H1 (cell line): ENCODE data around the gene SRD5A3. TPM values are rescaled to one million over a fixed set of nuclear protein-coding genes. Genes with fewer than 3 reads are reported as not detected.

Source experiments
- CTCF ChIA-PET: fragments of 300-600 bp; sonication (Branson Sonifier 250); formaldehyde crosslinking; loops from one replicate; lab custom pipeline; 2021; ENCODE audit not compliant: partially characterized antibody; lab: Charles Lee
- POLR2A ChIA-PET: fragments of 300-600 bp; sonication (Branson Sonifier 250); formaldehyde crosslinking; loops from one replicate; lab custom pipeline; 2021; ENCODE audit warnings: inconsistent platforms; ENCODE audit not compliant: partially characterized antibody; lab: Charles Lee
- DNase-seq, 2 experiments: peaks; one replicate each; pipeline versions ENCODE4 v3.0.0 to v3.0.0-alpha.2; 2010 to 2022; ENCODE audit warnings: low spot score in 2 of 2, low read depth in 1 of 2, mixed read lengths in 1 of 2
- FAIRE-seq: peaks from 2 replicates; lab custom pipeline; 2011; peaks lifted over from hg19 to GRCh38; lab: Jason Lieb, UNC
- H2AFZ ChIP-seq: 2 replicates; pipeline ENCODE4 v1.8.1; 2012; ENCODE audit warnings: low read length, inconsistent platforms
- H2AK5ac ChIP-seq: 2 replicates; pipeline ENCODE4 v1.6.1; 2013; ENCODE audit warnings: low read depth, low read length
- H2BK120ac ChIP-seq: replicated peaks from 2 replicates; pipeline ENCODE3; 2013; ENCODE audit warnings: low read depth, low read length, inconsistent platforms
- H2BK12ac ChIP-seq: 2 replicates; pipeline ENCODE4 v1.6.1; 2013; ENCODE audit warnings: low read depth, low read length
- H2BK15ac ChIP-seq: 2 replicates; pipeline ENCODE4 v1.6.1; 2013; ENCODE audit warnings: low read length
- H2BK20ac ChIP-seq: 2 replicates; pipeline ENCODE4 v1.6.1; 2013; ENCODE audit warnings: low read length
- H2BK5ac ChIP-seq: 2 replicates; pipeline ENCODE4 v1.6.1; 2013; ENCODE audit warnings: low read depth, low read length
- H3K14ac ChIP-seq: 2 replicates; pipeline ENCODE4 v1.6.1; 2013; ENCODE audit warnings: inconsistent platforms; ENCODE audit not compliant: insufficient read length
- H3K18ac ChIP-seq: 2 replicates; pipeline ENCODE4 v1.6.1; 2013; ENCODE audit warnings: low read length; ENCODE audit errors: extremely low read depth
- H3K23ac ChIP-seq: 2 replicates; pipeline ENCODE4 v1.6.1; 2013; ENCODE audit warnings: inconsistent platforms; ENCODE audit not compliant: insufficient read length
- H3K23me2 ChIP-seq: 2 replicates; pipeline ENCODE4 v1.6.1; 2013; ENCODE audit warnings: low read depth, low read length
- H3K27ac ChIP-seq: 2 replicates; pipeline ENCODE4 v1.6.1; 2011; ENCODE audit warnings: low read depth, low read length, inconsistent platforms
- H3K27me3 ChIP-seq, 4 experiments: replicated peaks in 1 of 4; 1 replicate in 1 of 4; 2 replicates in 3 of 4; pipeline versions ENCODE4 v1.6.1 to v1.8.1; 2011 to 2013; ENCODE audit warnings: low read length in 3 of 4, mild to moderate bottlenecking in 3 of 4, inconsistent platforms in 2 of 4, mixed read lengths in 2 of 4, moderate library complexity in 1 of 4; ENCODE audit not compliant: control insufficient read depth in 3 of 4, insufficient read depth in 3 of 4; ENCODE audit errors: extremely low read depth in 1 of 4
- H3K36me3 ChIP-seq, 4 experiments: 2 replicates each; pipeline versions ENCODE4 v1.6.1 to v1.8.1; 2011 to 2013; ENCODE audit warnings: mild to moderate bottlenecking in 4 of 4, low read length in 3 of 4, moderate library complexity in 2 of 4, control low read depth in 1 of 4, inconsistent platforms in 1 of 4; ENCODE audit not compliant: insufficient read depth in 4 of 4, control insufficient read depth in 2 of 4
- H3K4ac ChIP-seq: replicated peaks from 2 replicates; pipeline ENCODE3; 2013; ENCODE audit warnings: low read length, low read depth, mixed read lengths, inconsistent platforms; ENCODE audit not compliant: insufficient read length
- H3K4me1 ChIP-seq, 4 experiments: replicated peaks in 1 of 4; 1 replicate in 1 of 4; 2 replicates in 3 of 4; pipeline versions ENCODE4 v1.6.1 to v1.8.1; 2011 to 2013; ENCODE audit warnings: low read length in 3 of 4, inconsistent platforms in 2 of 4, mixed read lengths in 1 of 4; ENCODE audit not compliant: insufficient read depth in 4 of 4, control insufficient read depth in 3 of 4
- H3K4me2 ChIP-seq, 2 experiments: 2 replicates each; pipeline versions ENCODE4 v1.6.1 to v1.8.1; 2011 to 2013; ENCODE audit warnings: low read depth in 2 of 2, low read length in 2 of 2, control low read depth in 1 of 2, inconsistent platforms in 1 of 2, mild to moderate bottlenecking in 1 of 2; ENCODE audit not compliant: insufficient read depth in 1 of 2
- H3K4me3 ChIP-seq, 4 experiments: fragments of 200-600, 300-600 bp in 1 of 4; sonication (generic), shearing (Covaris generic), sonication (Bioruptor Twin) in 1 of 4; 2 replicates each; pipeline versions ENCODE4 v1.5.1 to v1.8.1; 2011 to 2016; ENCODE audit warnings: low read length in 4 of 4, low read depth in 3 of 4, control low read depth in 2 of 4, inconsistent platforms in 2 of 4, mild to moderate bottlenecking in 2 of 4, mixed read lengths in 1 of 4, moderate library complexity in 1 of 4; ENCODE audit not compliant: insufficient read depth in 2 of 4; ENCODE audit errors: extremely low read depth in 1 of 4
- H3K56ac ChIP-seq: replicated peaks from 2 replicates; pipeline ENCODE3; 2013; ENCODE audit warnings: low read depth, mild to moderate bottlenecking, mixed read lengths, low read length, inconsistent platforms; ENCODE audit not compliant: insufficient read length
- H3K79me1 ChIP-seq: 2 replicates; pipeline ENCODE4 v1.6.1; 2013; ENCODE audit warnings: low read depth, low read length, control low read depth
- H3K79me2 ChIP-seq, 2 experiments: 2 replicates each; pipeline versions ENCODE4 v1.6.1 to v1.8.1; 2012 to 2013; ENCODE audit warnings: low read length in 2 of 2, mild to moderate bottlenecking in 2 of 2, inconsistent platforms in 1 of 2; ENCODE audit not compliant: insufficient read depth in 2 of 2, control insufficient read depth in 1 of 2
- H3K9ac ChIP-seq, 4 experiments: replicated peaks in 1 of 4; 1 replicate in 1 of 4; 2 replicates in 3 of 4; pipeline versions ENCODE4 v1.6.1 to v1.8.1; 2011 to 2013; ENCODE audit warnings: low read depth in 3 of 4, low read length in 3 of 4, control low read depth in 2 of 4, mild to moderate bottlenecking in 2 of 4, moderate library complexity in 2 of 4, inconsistent platforms in 1 of 4; ENCODE audit errors: extremely low read depth in 1 of 4
- H3K9me3 ChIP-seq, 2 experiments: 2 replicates each; pipeline versions ENCODE4 v1.6.1 to v1.8.1; 2012 to 2013; ENCODE audit warnings: mild to moderate bottlenecking in 2 of 2, moderate library complexity in 2 of 2, control low read depth in 1 of 2, inconsistent platforms in 1 of 2, low read depth in 1 of 2, low read length in 1 of 2, mixed read lengths in 1 of 2; ENCODE audit not compliant: insufficient read depth in 2 of 2
- H4K20me1 ChIP-seq, 2 experiments: replicated peaks in 1 of 2; 2 replicates each; pipeline versions ENCODE3 to v1.8.1; 2011 to 2013; ENCODE audit warnings: inconsistent platforms in 2 of 2, low read length in 2 of 2, mild to moderate bottlenecking in 1 of 2; ENCODE audit not compliant: insufficient read depth in 2 of 2, control insufficient read depth in 1 of 2
- H4K5ac ChIP-seq: 2 replicates; pipeline ENCODE4 v1.6.1; 2013; ENCODE audit warnings: low read length, low read depth, mixed read lengths, inconsistent platforms; ENCODE audit not compliant: insufficient read length
- H4K8ac ChIP-seq: 2 replicates; pipeline ENCODE4 v1.8.0; 2013; ENCODE audit warnings: mild to moderate bottlenecking, moderate library complexity, low read length, inconsistent platforms; ENCODE audit not compliant: insufficient read depth; ENCODE audit errors: extremely low read depth
- H4K91ac ChIP-seq: replicated peaks from 2 replicates; pipeline ENCODE3; 2013; ENCODE audit warnings: low read length, mixed read lengths, inconsistent platforms; ENCODE audit not compliant: insufficient read length
- CEBPB ChIP-seq: IDR thresholded peaks from 2 replicates; pipeline ENCODE4 v1.6.1; 2012; ENCODE audit warnings: low read depth, low read length
- EGR1 ChIP-seq: IDR thresholded peaks from 2 replicates; pipeline ENCODE4 v1.6.1; 2011; ENCODE audit warnings: low read depth, low read length, borderline replicate concordance
- GTF2F1 ChIP-seq: IDR thresholded peaks from 2 replicates; pipeline ENCODE4 v1.6.1; 2012; ENCODE audit warnings: low read depth, low read length, improper control_type of control experiment, borderline replicate concordance
- WGBS, 2 experiments: shearing (Covaris generic) in 1 of 2; methylation state at CpG; one replicate each; pipeline versions ENCODE4 v1.1.6 to v1.1.7; 2013 to 2015; ENCODE audit warnings: low lambda C conversion rate in 2 of 2, mixed read lengths in 2 of 2, inconsistent platforms in 1 of 2, low coverage in 1 of 2, missing lambda C conversion rate in 1 of 2; ENCODE audit not compliant: insufficient replicate concordance in 2 of 2, insufficient coverage in 1 of 2, insufficient read length in 1 of 2; ENCODE audit errors: extremely low coverage in 1 of 2, missing lambda C conversion rate in 1 of 2; 5-methylcytosine and 5-hydroxymethylcytosine counted together
- polyA plus RNA-seq, 7 experiments: library from polyadenylated mRNA; depleted of rRNA in 3 of 7; stranded (reverse) in 5 of 7; unstranded in 2 of 7; fragments of >200 nt in 5 of 7; fragments of 200-250 nt in 2 of 7; gene quantifications; 1 replicate in 5 of 7; 2 replicates in 1 of 7; 4 replicates in 1 of 7; pipeline versions ENCODE4 v1.2.1 to v1.2.3, GENCODE V29; 2011 to 2013; ENCODE audit warnings: missing spikeins in 2 of 7, mixed read lengths in 2 of 7
- total RNA-seq: library from RNA; stranded (reverse); fragmentation: NEBNext Ultra II Directional; extraction: Animal tissue kit (Norgen Biotek cat#: 25700); gene quantifications from 2 replicates; pipeline ENCODE4 v1.2.1, GENCODE V29; 2021

SRD5A3 gene
- total and polyA plus RNA-seq, 2 of the 8 experiments (the other 6 are each of a cell fraction or from before 2014, with no cell fraction given), result 19.6 to 34.6 TPM

DNA sequence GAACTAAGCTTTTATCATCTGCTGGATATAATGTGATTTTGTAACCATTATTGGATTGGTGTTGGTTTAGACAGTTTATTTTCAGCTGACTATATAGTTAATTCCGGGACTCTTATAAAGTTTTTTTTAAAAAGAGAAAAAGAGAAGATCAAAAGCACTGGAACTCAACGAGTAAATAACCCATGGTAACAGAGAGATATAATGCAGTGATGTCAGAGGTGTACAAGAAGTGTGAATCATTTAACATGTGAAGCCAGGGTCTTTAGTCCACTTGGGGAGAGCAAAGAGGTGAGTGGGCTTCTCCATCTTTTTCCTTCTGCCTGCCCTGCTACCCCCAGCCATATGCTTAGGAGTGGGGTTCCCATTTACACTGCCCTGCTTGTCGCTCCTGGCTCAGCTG, 52.9 kb downstream of the SRD5A3 start:
- 88% methylated on average over 3 of the region's 3 CpGs; no CpG with 5 or more reads in 1 of the 2 experiments for WGBS, 2 experiments
- no peak overlapping the region for H3K23ac ChIP-seq
- POLR2A ChIA-PET, result interaction anchor here (1.5 to 1.6 kb wide), 2 partner anchors 11 to 52 kb away, joined by 3 to 6 read pairs; no protein-coding TSS in a partner anchor
- H3K4me2 ChIP-seq, result peak overlapping the region; percentile 81 to 97
- H3K36me3 ChIP-seq, result peaks cover 0 to 31% (median 1%) of the 10 kb centered on the region in 4 experiments; a peak in 3 of 8 replicates
- CTCF ChIA-PET, result interaction anchor here (1.1 kb wide), 1 partner anchor 86 kb away, joined by 3 read pairs; no protein-coding TSS in a partner anchor
- no peak for DNase-seq
- H3K4ac ChIP-seq, result no peak overlapping the region
- no peak overlapping the region for H3K18ac ChIP-seq
- no peak overlapping the region for H2BK15ac ChIP-seq
- no peak overlapping the region for H2BK20ac ChIP-seq
- H4K91ac ChIP-seq, result no peak overlapping the region
- H3K79me1 ChIP-seq, result peaks cover 4% of the 10 kb centered on the region
- H3K27ac ChIP-seq, result no peak overlapping the region
- no peak overlapping the region; a peak in 1 of 7 replicates for H3K9ac ChIP-seq
- peak overlapping the region in 2 of 4 experiments; percentile 10 to 78; a peak in 4 of 8 replicates for H3K4me3 ChIP-seq
- no peak overlapping the region for H3K56ac ChIP-seq
- H3K79me2 ChIP-seq, result peaks cover 33 to 70% of the 10 kb centered on the region in 2 experiments
- H2BK5ac ChIP-seq, result no peak overlapping the region
- no peak for FAIRE-seq
- no peaks in the 10 kb centered on the region for H3K9me3 ChIP-seq
- H3K23me2 ChIP-seq, result peaks cover 18% of the 10 kb centered on the region
- H3K27me3 ChIP-seq, result no peaks in the 10 kb centered on the region
- peaks cover 12 to 16% of the 10 kb centered on the region in 2 experiments for H4K20me1 ChIP-seq
- H3K4me1 ChIP-seq, result peaks cover 0 to 6% (median under 1%) of the 10 kb centered on the region in 4 experiments; a peak in 2 of 7 replicates
- H4K8ac ChIP-seq, result no peak overlapping the region
- H2BK12ac ChIP-seq, result no peak overlapping the region
- H2AK5ac ChIP-seq, result no peak overlapping the region
- H2AFZ ChIP-seq, result no peak overlapping the region
- no peak overlapping the region for H3K14ac ChIP-seq
- no peak overlapping the region for H2BK120ac ChIP-seq
- H4K5ac ChIP-seq, result no peak overlapping the region
- TF ChIP-seq EGR1 (no peak), GTF2F1 (no peak), CEBPB (no peak)
